H4 (cell line): Measurements from ENCODE around the gene RABGAP1L. TPM values are rescaled to one million over a fixed set of nuclear protein-coding genes. Genes with fewer than 3 reads are reported as not detected.
"Not testable (repeated sequence)": the region's sequence is repeated elsewhere in the genome, so short reads cannot be mapped to it uniquely, and the experiment has no call there.

Source experiments
- DNase-seq: peaks from one replicate; pipeline ENCODE4 v3.0.0-alpha.2; 2015; ENCODE audit warnings: low spot score
- total RNA-seq: library from RNA; depleted of rRNA; stranded (reverse); fragments of >200 nt; shearing (Covaris generic); gene quantifications from 2 replicates; pipeline ENCODE4 v1.2.3, GENCODE V29; 2014

The RABGAP1L gene
- total RNA-seq, 1 experiment from 2014 or later: 12.7 TPM

- DNase-seq: no peak
Measured at GRCh38 chr1:174702011-174702410, 542.7 kb downstream of the RABGAP1L start.

DNA sequence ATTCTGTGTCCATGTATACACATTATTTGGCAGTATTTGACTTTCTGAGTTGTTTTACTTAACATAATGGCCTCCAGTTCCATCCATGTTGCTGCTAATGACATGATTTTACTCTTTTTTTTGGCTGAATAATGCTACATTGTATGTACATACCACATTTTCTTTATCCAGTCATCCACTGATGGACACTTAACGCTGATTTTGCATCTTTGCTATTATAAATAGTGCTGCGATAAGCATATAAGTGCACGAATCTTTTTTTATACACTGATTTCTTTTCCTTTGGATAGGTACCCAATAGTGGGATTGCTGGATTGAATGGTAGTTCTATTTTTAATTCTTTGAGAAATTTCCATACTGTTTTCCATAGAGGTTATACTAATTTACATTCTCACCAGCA is 544.0 kb downstream of the RABGAP1L start:
- no peak for DNase-seq

DNA sequence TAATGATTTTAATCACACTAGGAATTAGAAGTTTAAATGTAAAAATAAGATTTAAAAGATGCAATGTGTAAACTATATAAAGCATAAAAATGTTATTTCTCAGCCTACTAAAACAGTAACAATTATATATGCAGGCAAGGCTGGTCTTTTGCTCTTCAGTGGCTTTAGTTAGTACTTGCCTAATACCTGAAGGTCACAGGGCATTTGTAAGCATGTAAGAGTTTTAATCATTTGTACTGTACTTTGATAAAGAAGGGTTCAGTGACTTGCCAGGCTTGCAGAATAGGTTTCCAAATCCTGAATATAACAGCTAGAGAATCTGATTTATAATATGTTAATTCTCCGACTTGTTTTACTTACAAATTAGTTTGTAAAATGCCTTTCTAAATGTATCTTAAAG is 545.0 kb downstream of the RABGAP1L start:
- no peak for DNase-seq

GRCh38 chr1:174710868-174711845 is 551.8 kb downstream of the RABGAP1L start:
- no peak for DNase-seq

- not testable (repeated sequence) for DNase-seq
Measured at GRCh38 chr1:174711848-174712247, 552.5 kb downstream of the RABGAP1L start.

DNA sequence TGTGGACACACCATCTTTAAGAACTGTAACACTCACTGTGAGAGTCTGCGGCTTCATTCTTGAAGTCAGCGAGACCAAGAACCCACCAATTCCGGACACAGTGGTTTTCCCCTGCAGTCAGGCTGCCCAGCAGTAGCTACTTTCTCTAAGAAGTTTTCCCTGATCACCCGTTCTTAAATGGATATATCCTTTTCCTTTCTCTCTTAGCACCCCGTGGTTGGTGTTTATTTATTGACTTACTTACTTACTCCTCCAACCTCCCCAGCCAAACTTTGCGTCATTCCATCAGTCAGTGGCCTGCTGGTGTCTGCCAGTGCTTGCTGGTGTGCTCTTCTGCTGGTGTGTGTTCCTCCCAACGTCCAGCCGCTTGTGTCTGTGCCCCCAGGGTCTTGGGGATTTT is 553.2 kb downstream of the RABGAP1L start:
- DNase-seq: no peak

- no peak for DNase-seq
Measured at GRCh38 chr1:174713796-174714195, 554.5 kb downstream of the RABGAP1L start.

GRCh38 chr1:174719194-174719593 is 559.9 kb downstream of the RABGAP1L start:
- DNase-seq: no peak

GRCh38 chr1:174720618-174721017 is 561.3 kb downstream of the RABGAP1L start:
- DNase-seq: no peak

GRCh38 chr1:174721246-174721645 is 561.9 kb downstream of the RABGAP1L start:
- no peak for DNase-seq

GRCh38 chr1:174723816-174724215 is 564.5 kb downstream of the RABGAP1L start:
- no peak for DNase-seq

GRCh38 chr1:174724219-174724618 is 564.9 kb downstream of the RABGAP1L start:
- DNase-seq: no peak

DNA sequence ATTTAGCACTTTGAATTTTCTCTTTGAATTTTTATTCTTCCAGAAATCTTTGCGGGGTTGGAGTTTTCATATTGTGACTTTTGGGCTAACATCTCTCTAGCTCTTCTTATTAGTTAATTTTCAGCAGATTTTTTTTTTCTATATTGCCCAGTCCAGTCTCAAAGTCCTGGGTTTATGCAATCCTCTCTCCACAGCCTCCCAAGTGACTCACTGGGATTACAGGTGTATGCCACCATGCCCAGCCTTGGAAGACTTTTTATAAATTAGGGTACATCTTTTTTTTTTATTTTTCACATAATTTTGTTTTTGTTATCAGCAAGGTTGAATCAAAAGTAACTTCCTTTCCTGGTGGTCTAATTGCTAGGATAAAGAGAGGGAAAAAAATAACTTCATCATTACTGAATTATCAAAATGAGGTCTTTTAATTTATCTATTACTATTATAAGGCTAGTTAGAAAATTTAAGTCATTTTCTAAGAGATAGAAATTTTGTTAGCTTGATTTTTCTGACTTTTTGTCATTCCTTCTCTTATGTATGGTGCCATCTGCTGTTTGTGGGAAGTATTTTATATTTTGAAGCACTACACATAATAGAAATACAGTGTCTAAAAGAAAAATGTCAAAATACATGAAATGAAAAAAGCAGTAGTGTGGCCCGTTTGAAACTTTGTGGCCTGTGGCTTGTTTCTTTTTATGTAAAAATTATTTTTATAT is 567.0 kb downstream of the RABGAP1L start:
- DNase-seq: peak; percentile 18

DNA sequence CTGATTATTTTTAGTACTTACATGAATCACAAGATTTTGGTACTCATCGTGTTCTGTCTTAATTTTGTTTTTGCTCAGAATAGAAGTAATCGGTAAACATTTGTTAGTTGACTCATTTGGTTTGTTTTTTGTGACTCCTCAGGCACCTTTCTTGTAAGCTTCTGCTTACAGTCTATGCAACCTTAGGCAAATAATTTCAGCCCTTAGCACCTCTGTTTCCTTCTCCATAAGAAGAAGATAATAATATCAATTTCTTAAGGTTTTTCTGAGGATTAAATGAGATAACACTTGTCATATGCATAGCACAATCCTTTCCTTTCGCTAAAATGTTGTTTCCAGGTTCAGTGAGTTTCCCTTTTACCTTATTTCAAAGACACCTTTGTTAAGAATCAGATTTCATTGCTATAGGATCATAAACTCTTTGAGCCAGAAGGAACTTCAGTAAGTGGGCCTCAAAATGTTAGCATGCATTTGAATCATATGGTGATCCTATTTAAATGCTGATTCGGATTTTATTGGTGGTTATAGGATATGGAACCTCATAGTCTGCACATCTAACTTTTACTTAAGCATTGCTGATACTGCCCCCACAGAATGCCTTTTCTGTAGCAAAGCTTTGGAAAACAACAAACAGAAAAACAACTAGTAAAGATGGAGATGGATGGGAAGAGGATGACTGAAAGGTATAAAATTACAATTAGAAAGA is 567.7 kb downstream of the RABGAP1L start:
- no peak for DNase-seq

GRCh38 chr1:174734270-174734669 is 575.0 kb downstream of the RABGAP1L start:
- no peak for DNase-seq

- no peak for DNase-seq
Measured at GRCh38 chr1:174736831-174737230, 577.5 kb downstream of the RABGAP1L start.

GRCh38 chr1:174740249-174740968 is 581.1 kb downstream of the RABGAP1L start:
- DNase-seq: no peak

- DNase-seq: no peak
Measured at GRCh38 chr1:174742805-174743653, 583.7 kb downstream of the RABGAP1L start.

GRCh38 chr1:174743654-174744561 is 584.6 kb downstream of the RABGAP1L start:
- peak; percentile 29 for DNase-seq
